GM19324 (cell line): ENCODE results near the gene CLTCL1.
"Not testable (repeated sequence)": the region's sequence is repeated elsewhere in the genome, so short reads cannot be mapped to it uniquely, and the experiment has no call there.

Experiments used
- ATAC-seq: cut with Tn5 transposase; IDR thresholded peaks from one replicate; pipeline ENCODE4 v1.9.1; 2021; ENCODE audit warnings: mild to moderate bottlenecking, moderate library complexity; ENCODE audit not compliant: unreplicated experiment, low FRiP score

CLTCL1 gene

DNA sequence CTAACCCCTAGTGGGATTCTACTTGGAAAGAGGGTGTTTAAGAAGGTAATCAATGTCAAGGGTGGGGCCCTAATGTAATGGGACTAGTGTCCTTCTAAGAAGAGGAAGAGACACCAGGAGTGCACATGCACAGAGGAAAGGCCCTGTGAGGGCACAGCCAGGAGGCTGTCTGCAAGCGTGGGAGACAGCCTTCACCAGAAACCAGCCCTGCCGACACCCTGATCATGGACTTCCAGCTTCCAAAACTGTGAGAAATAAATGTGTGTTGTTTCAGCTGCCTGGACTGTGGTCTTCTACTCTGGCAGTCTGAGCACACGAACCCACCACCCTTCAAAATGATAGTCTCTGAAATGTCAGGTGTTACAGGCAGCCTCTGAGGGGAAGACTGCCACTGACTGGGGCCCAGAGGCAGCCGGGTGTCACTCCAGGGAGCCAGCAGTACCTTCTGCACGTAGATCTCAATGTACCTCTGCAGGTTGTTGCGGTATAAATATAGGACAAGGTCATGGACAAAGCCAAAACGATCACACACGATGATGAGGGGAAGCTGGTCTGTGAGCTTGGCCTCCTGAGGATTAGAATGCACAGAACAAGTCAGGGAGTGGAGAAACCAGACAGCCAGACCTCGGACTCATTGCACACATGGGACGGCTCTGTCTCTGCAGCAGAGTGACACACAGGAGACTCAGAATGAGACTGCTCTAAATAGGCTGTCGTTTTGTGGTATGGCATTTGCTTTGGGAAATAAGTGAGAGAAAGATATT is 69.1 kb downstream of the CLTCL1 start:
- ATAC-seq = no peak

DNA sequence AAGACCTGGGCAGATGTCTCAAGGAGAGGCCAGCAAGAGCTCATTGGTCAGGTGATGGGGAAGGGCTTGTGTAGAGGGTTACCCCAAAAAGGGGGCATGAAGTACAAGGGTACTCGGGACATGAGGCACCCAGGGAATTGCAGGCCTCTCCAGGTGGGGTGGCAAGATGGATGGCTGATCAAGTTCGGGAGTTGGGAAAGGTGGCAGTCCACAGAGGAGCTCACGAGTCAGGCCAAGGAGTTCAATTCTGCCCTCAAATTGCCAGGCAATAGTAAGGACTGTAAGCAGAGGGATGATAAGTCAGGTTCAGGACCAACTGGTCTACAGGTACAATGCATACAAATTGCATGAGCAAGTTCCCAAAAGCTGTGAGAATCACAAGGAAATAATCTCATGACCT is 70.7 kb downstream of the CLTCL1 start:
- ATAC-seq = no peak

DNA sequence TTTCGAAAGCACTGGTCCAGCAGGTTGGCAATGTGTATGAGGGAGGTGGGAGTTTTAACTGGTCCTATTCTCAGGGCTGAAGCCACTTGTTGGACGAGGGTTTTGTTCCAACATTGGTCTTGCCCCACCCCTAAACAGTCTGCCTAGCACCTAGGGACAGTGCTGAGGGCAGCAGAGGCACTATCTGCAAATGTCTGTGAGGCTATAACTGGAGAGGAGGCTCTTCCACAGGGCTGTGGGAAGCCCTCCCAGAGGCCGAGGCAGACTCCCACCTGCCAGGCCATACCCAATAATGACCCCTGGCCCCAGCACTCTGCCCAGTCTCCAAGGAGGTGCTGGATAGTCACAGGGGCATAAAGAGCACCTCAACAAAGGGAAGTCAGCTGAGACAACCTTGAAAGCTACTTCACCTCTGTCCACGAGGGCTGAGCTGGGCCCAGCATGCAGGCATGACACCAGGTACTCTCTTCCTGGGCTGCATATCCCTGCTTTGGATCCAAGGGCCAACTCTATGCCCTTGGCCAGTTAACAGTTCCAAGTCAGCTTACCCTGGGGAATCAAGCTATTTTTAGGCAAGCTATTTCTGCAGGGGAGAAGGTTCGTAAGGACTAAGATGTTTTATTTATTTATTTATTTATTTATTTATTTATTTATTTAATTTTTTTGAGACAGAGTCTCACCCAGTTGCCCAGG is 72.8 kb downstream of the CLTCL1 start:
- no peak for ATAC-seq

DNA sequence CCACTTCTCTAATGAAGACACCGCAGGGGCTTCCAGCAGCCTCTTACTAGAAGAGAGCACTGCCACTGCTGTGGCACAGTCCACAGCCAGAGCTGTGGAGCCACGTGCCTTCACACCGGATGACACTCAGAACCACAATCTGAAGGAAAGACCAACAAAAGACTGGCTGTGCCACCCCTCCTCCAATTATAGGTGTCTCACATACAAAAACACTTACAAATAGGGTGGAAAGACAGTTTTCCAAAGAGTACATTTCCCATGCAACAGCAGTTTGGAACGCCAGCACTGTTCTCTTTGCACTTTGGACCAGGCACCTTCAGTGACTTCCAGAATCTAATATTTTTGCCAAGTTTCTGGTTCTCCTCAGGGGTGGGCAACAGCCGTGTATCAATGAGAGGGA is 74.9 kb downstream of the CLTCL1 start:
- no peak for ATAC-seq

DNA sequence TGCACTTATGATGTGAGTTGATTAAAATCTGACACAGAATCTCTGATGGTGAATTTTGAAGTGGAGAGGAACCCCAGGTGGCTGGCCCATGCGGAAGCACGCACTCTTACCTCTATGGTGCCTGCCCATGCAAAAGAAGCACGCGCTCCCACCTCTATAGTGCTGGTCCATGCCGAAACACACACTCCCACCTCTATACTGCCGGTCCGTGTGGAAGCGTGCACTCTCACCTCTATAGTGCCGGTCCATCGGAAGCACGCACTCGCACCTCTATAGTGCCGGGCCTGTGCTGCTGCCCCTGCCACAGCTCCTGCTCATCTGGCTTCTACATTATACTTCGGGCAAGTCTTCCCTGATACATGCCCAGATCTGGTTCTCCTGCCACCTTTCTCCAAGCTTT is 76.2 kb downstream of the CLTCL1 start:
- ATAC-seq = no peak

DNA sequence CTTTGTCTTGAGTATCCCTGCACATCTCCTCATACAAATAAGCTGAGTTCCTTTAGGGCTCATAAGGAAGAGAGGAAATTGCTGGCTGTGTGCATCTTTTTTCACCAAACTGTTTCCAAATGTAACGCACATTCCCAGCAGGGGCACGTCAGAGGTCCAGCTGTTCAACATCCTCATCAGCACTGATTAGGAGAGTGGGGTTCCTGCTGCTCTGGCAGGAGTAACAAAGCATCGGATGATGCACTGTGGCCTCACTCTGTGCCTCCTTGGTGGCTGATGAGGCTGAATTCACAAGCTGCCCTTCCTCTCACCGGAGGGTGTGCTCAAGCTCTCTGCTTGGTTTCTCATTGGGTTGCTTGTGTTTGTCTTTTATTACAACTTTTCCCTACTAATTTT is 77.4 kb downstream of the CLTCL1 start:
- ATAC-seq = no peak

DNA sequence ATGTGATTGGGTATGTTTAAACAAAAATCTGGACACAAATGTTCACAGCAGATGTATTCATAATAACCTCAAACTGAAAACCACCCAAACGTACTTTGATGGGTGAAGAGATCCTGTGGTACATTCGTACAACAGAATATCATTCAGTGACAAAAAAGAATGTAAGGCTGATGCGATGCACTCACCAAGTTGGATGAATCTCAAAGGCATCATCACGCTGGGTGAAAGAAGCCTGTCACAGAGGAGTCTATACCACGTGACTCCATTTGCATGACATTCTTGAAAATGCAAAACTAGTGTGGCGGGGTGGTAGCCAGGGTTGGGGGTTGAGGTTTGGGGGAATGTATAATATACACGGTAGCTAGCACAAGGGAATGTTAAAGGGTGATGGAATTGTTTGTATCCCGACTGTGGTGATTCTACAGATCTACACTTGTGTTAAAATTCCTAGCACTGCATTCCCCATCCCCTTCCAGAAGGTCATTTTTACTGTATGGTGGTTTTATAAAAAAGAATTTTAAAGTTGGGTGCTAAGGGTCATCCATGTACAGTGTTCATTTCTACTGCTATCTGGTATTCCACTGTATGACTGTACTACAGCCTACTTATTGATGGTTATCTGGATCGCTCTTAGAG is 78.0 kb downstream of the CLTCL1 start:
- no peak for ATAC-seq

DNA sequence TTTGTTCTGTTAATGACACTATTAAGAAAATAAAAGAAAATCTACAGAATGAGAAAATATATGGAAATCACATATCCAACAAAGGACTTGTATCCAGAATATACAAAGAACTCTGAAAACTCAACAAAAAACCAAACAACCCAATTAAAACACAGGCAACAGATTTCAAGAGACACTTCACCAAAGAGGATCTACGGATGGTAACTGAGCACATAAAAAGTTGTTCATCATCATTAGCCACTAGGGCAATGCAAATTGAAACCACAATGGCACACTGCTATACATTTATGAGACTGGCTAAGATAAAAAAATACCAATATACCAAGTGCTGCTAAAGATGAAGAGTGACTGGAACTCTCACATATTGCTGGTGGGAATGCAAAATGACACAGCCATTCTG is 78.5 kb downstream of the CLTCL1 start:
- no peak for ATAC-seq

DNA sequence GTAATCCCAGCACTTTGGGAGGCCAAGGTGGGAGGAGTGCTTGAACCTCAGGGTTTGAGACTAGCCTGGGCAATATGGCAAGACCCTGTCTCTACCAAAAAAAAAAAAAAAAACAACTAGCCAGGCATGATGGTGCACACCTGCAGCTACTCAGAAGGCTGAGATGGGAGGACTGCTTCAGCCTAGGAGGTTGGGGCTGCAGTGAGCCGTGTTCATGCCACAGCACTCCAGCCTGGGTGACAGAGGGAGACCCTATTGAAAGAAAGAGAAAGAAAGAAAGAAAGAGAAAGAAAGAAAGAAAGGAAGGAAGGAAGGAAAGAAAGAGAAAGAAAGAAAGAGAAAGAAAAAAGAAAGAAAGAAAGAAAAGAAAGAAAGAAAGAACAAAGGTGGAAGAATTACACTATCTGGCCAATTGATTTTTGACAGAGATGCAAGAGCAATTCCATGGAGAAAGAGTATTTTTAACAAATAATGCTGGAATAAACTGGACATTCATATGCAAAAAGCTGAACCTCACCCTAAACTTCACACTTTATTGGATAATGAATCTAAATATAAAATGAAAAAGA is 79.1 kb downstream of the CLTCL1 start:
- ATAC-seq = no peak

DNA sequence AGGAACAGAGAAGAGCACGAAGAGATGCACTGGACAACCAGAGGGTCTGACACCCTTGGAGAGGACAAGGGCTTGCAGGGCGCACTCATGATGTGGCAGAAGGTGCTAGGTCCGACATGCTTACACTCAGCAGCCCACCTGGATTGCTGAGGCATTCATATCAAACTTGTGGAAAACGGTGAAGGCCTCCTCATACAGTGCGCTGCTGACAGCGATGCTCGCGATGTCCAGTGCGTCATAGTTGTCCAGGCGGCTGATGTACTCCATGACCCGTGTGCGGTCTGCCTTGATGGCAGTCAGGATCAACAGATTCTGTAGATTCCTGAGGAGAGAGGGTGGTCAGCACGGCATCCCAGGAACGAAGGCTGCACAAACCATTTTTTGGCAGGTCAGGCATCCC is 81.3 kb downstream of the CLTCL1 start:
- ATAC-seq = no peak

DNA sequence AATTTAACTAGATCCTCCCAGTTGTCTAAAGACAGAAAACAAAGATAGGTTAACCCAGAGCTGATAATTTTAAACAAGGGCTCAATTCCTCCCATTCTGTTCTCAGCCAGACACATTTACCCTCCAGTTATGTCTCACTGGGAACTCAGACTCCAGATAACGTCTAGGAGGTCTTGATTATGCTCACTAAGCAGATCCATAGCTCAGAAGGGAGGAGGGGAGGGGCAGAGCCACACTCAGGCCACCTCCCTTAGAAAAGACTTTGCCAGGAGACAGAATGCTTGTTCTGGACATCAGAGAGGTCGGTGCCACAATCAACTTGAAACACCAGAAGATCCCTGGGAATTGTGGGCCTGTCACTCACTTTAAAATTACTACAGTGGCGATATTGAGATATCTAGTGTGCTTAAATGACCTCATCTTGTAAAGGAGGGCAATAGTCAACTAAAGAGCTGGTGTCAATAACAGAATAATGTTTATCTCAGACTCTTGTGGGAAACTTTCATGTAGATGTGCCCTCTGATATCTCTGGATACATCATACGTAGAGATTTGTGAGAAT is 83.2 kb downstream of the CLTCL1 start:
- no peak for ATAC-seq

DNA sequence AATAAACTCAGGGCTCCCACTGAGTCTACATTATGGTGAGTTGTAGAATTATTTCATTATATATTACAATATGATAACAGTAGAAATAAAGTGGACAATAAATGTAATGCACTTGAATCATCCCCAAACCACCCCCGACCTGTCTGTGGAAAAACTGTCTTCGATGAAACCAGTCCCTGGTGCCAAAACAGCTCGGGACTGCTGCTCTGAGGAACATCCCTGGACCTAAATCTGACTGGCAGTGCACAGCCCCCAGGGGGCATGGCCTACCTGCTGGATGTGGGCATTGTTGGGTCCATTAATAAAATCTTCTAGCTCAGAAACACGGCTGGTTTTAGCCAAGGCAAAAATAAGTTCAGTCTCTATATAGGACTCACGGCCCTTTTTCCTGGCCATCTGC is 83.6 kb downstream of the CLTCL1 start:
- ATAC-seq = no peak

DNA sequence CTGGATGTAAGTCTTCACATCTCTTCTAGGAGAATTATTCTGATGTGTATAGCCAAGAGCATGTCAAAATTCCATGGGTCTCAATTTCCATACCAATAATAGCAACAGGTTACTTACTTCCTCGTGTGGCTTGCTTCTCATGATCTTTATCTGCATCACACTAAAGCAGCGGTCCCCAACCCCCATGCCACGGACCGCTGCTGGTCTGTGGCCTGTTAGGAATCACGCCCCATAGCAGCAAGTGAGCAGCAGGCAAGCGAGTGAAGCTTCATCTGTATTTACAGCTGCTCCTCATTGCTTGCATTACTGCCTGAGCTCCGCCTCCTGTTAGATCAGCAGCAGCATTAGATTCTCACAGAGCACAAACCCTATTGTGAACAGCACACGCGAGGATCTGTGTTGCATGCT is 84.1 kb downstream of the CLTCL1 start:
- ATAC-seq = no peak

DNA sequence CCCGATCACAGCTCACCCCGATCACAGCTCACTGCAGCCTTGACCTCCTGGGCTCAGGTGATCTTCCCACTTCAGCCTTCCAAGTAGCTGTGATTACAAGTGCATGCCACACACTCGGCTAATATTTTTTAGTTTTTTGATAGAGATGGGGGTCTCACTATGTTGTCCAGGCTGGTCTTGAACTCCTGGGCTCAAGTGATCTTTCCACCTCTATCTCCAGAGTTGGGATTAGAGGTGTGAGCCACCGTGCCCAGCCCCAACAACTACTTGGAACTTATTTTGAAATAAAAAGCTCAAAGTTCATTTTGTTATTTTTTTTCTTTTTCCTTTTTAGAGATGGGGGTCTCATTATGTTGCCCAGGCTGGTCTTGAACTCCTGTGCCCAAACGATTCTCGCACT is 85.2 kb downstream of the CLTCL1 start:
- no peak for ATAC-seq

DNA sequence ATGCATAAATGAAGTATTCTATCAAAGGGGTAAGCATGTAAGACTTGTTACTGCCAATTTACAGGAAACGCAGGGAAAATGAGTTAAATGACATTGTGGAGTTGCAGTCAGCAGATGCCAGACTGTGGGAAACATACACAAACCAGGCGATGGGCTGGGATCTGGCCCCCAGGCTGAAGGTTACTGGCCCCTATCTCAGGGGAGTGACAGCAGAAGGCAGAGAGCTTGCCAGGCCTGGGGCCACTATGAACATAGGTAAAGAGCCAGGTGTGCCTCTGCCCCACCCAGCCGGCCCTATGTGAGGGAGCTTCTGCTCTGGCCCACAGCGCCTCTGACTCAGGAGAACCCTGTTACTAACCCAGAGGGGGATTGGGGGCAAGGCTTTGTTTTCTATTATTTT is 86.9 kb downstream of the CLTCL1 start:
- ATAC-seq = no peak

DNA sequence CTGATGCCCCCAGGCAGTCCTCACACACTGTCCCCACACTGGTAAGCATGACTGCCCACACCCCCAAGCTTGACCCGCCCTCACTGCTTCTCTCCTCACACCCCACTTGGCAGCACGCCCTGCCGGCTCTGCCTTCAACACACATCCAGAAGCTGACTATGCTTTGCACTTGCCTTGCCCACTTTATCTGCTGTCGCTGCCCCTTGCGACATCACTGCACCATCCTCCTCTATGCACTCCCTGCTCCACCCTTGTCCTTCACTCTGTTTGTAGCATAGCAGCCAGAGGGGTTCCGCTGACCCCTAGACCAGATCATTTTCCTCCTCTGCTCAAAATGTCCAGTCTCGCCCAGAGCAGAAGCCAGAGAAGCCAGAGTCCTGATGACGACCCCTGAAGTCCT is 87.7 kb downstream of the CLTCL1 start:
- no peak for ATAC-seq

DNA sequence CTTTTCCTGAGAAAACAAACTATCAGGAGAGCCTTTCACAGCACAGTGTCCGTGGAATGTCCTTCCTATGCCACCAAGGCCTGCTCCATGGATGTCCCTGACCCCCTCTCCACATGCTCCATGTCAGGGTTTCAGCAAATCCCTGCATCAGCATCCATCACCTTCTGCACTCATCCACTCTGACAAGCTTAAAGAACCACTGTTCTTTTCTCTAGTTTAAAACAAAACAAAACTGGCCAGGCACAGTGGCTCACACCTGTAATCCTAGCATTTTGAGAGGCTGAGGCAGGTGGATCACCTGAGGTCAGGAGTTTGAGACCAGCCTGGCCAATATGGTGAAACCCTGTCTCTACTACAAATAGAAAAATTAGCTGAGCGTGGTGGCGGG is 88.7 kb downstream of the CLTCL1 start:
- ATAC-seq = not testable (repeated sequence)

DNA sequence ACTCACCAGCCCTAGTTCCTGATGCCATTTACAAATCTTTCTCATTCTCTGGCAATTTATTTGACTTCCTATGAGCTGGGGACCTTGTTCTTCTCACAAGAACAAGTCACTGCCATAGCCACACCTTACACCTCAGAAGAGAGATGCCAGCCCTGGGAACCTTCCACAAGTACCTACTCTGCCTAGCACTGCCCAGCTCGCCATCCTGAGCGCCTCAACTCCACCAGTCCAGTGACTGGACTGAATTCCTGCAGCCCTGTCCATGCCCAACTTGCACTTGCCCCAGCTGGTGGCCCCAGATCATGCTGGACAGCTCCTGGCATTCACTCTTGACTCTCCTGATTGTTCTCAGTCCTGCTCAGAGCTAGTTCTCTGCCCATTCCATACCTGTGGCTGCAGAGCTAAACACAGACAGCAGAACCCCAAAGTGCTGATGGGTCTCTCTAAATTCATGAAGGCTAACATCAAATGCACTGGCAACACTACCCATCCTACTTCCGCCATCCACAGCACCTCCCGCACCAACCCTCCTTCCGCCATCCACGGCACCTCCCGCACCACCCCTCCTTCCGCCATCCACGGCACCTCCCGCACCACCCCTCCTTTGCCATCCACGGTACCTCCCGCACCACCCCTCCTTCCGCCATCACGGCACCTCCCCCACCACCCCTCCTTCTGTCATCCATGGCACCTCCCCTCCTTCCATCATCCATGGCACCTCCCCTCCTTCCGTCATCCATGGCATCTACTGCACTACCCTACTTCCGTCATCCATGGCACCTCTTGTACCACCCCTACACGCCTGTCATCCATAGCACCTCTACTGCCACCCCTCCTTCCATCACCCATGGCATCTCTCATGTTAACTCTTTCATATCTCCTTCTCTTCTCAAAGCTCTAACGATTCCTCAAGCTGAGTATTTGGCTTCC is 89.4 kb downstream of the CLTCL1 start:
- ATAC-seq = no peak

DNA sequence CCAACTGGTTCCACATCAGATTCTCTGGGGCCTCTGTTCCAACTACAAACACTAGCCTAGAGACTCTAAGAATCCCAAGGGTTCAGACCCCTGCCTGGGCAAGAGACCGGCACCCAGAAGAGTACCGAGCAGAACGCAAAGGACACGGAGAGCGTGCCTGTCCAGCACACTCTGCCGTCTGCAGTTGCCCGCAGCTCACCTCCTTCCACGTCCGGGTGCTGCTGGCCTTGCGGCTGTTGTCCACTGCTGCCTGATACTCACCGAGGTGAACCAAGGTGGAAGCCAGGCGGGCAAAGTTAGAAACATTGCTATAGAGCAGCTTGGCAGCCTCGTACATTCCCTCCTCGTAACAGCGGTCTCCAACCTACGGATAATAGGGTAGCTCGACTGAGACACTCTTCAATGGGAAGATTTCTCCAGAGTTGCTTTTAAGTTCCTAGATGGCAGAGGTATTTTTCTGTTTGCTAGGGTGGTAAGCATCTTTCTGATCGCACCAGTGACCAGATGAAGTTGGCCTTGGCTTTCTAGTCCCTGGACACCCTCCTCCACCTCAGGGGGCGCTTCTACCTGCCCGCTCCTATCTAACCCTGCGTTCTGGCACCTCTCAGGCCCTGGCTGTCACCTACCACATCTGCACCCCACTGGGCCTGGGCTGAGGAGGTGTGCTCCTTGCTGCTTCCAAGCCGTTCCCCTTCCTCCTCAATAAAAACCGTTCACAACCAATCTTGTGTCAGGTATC is 90.2 kb downstream of the CLTCL1 start:
- ATAC-seq = no peak
